Mucosa of descending colon (tissue), 3 donors: Measurements from ENCODE around the gene AGT. TPM values are rescaled to one million over a fixed set of nuclear protein-coding genes. Genes with fewer than 3 reads are reported as not detected.
"Not testable (repeated sequence)": the region's sequence is repeated elsewhere in the genome, so short reads cannot be mapped to it uniquely, and the experiment has no call there.

Experiments
- ATAC-seq: fragments of 200-7000 bp; cut with Tn5 transposase; one replicate; pipeline ENCODE4 v1.9.1; 2020; ENCODE audit warnings: mild to moderate bottlenecking, moderate library complexity
- DNase-seq, 3 donors: peaks; one replicate each; pipeline ENCODE4 v3.0.0-alpha.2; 2020
- H3K36me3 ChIP-seq: fragments of 200-600 bp; one replicate; pipeline ENCODE4 v1.8.0; 2021; ENCODE audit warnings: low read depth, mild to moderate bottlenecking
- H3K4me1 ChIP-seq: fragments of 200-600 bp; one replicate; pipeline ENCODE4 v1.8.0; 2021; ENCODE audit warnings: low read depth, mild to moderate bottlenecking
- H3K4me3 ChIP-seq: fragments of 200-600 bp; one replicate; pipeline ENCODE4 v1.8.0; 2021; ENCODE audit warnings: mild to moderate bottlenecking
- H3K9me3 ChIP-seq: fragments of 200-600 bp; one replicate; pipeline ENCODE4 v1.8.0; 2021; ENCODE audit warnings: mild to moderate bottlenecking
- CTCF ChIP-seq: fragments of 200-600 bp; IDR thresholded peaks from one replicate; pipeline ENCODE4 v1.8.0; 2022; ENCODE audit warnings: antibody characterized with exemption, mild to moderate bottlenecking
- intact Hi-C, 2 donors: fragments of 100-400 bp; cut with DNase I in 1 of 2; cut with micrococcal nuclease in 1 of 2; formaldehyde crosslinking; loops; one replicate each; pipeline versions ENCODE4 v1.11.0 to v1.11.1; 2022; cut with DNase I, micrococcal nuclease
- total RNA-seq, 3 donors: library from RNA; stranded (reverse); fragmentation: NEBNext Ultra II Directional in 2 of 3; extraction: Animal tissue kit (Norgen Biotek cat#: 25700) in 2 of 3; gene quantifications; one replicate each; pipeline versions ENCODE4 v1.2.1 to v1.2.4, GENCODE V29; 2021 to 2023
- donor health status: DM: no; HTN: no; CAD: no; lungs with moderate emphysema.
- donor health status: DM: no; HTN: no; CAD: no.
- donor health status: DM: no; HTN: yes; CAD: no.

Gene AGT
- total RNA-seq, 3 donors from 2014 or later, result 1.0 to 4.8 (median 1.1) TPM

- Histone ChIP-seq H3K4me3 (no peak overlapping the region), H3K36me3 (no peaks in the 10 kb centered on the region), H3K9me3 (peaks cover 4% of the 10 kb centered on the region), H3K4me1 (peaks cover 6% of the 10 kb centered on the region)
- DNase-seq (no peak), ATAC-seq (no peak)
- intact Hi-C loops, result no loop called here
- TF ChIP-seq CTCF, result no peak
Observed at GRCh38 chr1:230725256-230726012, 11.5 kb upstream of the AGT start.

- intact Hi-C loops, DNase-seq, ATAC-seq, H3K4me1 ChIP-seq, H3K36me3 ChIP-seq, H3K4me3 ChIP-seq, H3K9me3 ChIP-seq: not testable (repeated sequence)
Observed at GRCh38 chr1:230721849-230722522, 8.1 kb upstream of the AGT start.

GRCh38 chr1:230717251-230717650 is 3.3 kb upstream of the AGT start:
- H3K4me3 ChIP-seq, result no peak overlapping the region
- intact Hi-C loops, result no loop called here
- ATAC-seq, result no peak
- peaks cover 4% of the 10 kb centered on the region for H3K9me3 ChIP-seq
- H3K4me1 ChIP-seq, result peaks cover 3% of the 10 kb centered on the region
- H3K36me3 ChIP-seq, result no peaks in the 10 kb centered on the region
- DNase-seq, result no peak
- TF ChIP-seq CTCF, result no peak

GRCh38 chr1:230716453-230716852 is 2.5 kb upstream of the AGT start:
- H3K4me1 ChIP-seq, H3K36me3 ChIP-seq, ATAC-seq, DNase-seq, intact Hi-C loops, H3K4me3 ChIP-seq, H3K9me3 ChIP-seq: not testable (repeated sequence)

- DNase-seq (no peak), ATAC-seq (no peak)
- Histone ChIP-seq H3K36me3 (no peaks in the 10 kb centered on the region), H3K4me3 (no peak overlapping the region), H3K4me1 (peaks cover 3% of the 10 kb centered on the region), H3K9me3 (no peaks in the 10 kb centered on the region)
- no peak for TF ChIP-seq CTCF
- intact Hi-C loops, result no loop called here
Observed at GRCh38 chr1:230715510-230715909, 1.6 kb upstream of the AGT start.

- DNase-seq (no peak), ATAC-seq (no peak)
- TF ChIP-seq CTCF, result no peak
- intact Hi-C loops, result no loop called here
- Histone ChIP-seq H3K4me3 (no peak overlapping the region), H3K36me3 (no peaks in the 10 kb centered on the region), H3K4me1 (peaks cover 5% of the 10 kb centered on the region), H3K9me3 (no peaks in the 10 kb centered on the region)
Observed at GRCh38 chr1:230713547-230713914, 391 bp downstream of the AGT start.
